ENCODE data around the gene TUBB6. TPM values are rescaled to one million over a fixed set of nuclear protein-coding genes. Genes with fewer than 3 reads are reported as not detected.
A peak's percentile ranks its signal among the peaks of the same experiment; 100 is the strongest.

TUBB6 gene
- total RNA-seq, 1 donor from 2014 or later = 155 TPM

DNA sequence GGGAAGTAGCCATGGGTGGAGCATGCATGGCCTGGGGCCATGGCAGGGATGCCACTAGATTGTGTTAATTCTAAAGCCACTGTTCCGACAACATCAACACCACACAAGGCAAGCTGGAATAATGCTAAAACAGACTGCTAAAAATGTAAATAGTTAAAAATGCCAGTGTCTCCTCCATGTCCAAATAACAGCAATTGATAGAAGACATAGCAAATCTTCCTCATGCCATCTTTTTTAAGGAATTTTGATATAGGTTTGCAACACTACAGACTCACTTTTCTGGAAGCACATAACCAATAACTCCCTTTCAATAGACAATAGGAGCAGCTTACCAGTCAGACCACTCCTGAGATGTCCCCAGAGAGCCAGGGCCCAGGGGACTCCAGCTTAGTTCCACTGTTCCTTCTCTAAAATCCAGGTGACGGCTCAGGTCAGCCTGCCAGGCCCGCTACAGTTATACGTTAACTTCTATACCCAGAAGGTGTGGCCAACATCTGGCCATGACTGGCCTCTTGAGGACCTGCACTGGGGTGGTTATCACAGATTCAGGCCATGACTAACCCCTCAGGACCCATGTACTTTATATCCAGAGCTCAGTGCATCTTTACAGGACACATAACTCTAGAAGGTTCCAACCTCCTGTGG lies 20.3 kb downstream of the TUBB6 start:
- DNase-seq (ENCODE audit: low spot score) = peak; percentile 49
- intact Hi-C loops (cut with DNase I) = loop anchor here (5.0 kb wide), 1 partner anchor 44 kb away; no protein-coding TSS in a partner anchor

DNA sequence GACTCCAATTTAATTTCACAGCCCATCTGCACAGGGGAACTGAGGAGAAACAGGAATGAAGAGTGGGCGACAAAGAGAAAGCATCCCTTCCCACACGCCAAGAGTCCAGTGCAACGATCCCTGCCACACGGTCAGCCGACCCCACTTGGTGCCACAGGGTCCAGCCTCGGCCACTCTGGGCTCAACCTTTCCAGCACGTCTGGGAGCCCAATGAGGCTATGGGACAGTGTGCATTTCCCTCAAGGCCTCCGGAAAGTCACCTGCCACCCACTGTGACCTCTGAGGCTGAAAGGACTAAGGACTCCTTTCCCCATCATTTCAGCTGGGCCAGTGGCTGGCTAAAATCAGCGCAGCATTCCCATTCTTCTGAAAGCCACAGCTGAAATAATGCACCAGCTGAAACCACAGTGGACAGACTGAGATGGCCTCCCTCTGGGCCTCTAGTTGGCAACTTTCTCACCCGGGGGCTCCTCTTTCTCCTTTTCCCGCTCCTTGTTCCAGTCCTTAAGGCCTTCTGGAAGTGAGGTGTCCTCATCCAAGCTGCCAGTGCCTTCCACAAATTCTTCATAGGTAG lies 21.2 kb downstream of the TUBB6 start:
- intact Hi-C loops (cut with DNase I) = loop anchor here (5.0 kb wide), 1 partner anchor 43 kb away; no protein-coding TSS in a partner anchor
- peak; percentile 55 for DNase-seq (ENCODE audit: low spot score)

DNA sequence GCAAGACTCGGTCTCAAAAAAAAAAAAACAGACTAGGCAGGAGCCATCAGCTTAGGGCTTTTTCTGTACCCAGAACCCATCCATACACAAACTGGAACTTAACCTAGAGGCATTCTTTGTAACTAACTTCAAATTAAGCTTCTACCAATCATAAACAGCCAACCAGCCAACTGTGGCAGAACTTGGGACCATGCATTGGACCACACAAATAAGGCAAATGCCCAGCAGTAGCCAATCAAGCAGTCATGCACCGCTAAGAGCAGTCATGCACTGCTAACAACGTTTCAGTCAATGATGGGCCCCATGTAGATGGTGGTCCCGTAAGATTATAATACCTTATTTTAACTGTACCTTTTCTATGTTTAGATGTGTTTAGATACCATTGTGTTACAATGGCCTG lies 22.7 kb downstream of the TUBB6 start:
- intact Hi-C loops (cut with DNase I) = no loop called here
- DNase-seq (ENCODE audit: low spot score) = no peak

- intact Hi-C loops (cut with DNase I) = no loop called here
- DNase-seq (ENCODE audit: low spot score) = peak; percentile 51
Measured at GRCh38 chr18:12333506-12334290, 25.7 kb downstream of the TUBB6 start.

- intact Hi-C loops (cut with DNase I) = no loop called here
- peak; percentile 31 for DNase-seq (ENCODE audit: low spot score)
Measured at GRCh38 chr18:12334366-12334808, 26.3 kb downstream of the TUBB6 start.

- DNase-seq (ENCODE audit: low spot score) = no peak
- intact Hi-C loops (cut with DNase I) = loop anchor here (5.0 kb wide), 1 partner anchor 42 kb away; the partner anchor contains the start of gene AFG3L2
Measured at GRCh38 chr18:12334863-12335262, 26.8 kb downstream of the TUBB6 start.

- intact Hi-C loops (cut with DNase I) = loop anchor here (5.0 kb wide), 1 partner anchor 42 kb away; the partner anchor contains the start of gene AFG3L2
- DNase-seq (ENCODE audit: low spot score) = no peak
Measured at GRCh38 chr18:12335503-12335902, 27.5 kb downstream of the TUBB6 start.

DNA sequence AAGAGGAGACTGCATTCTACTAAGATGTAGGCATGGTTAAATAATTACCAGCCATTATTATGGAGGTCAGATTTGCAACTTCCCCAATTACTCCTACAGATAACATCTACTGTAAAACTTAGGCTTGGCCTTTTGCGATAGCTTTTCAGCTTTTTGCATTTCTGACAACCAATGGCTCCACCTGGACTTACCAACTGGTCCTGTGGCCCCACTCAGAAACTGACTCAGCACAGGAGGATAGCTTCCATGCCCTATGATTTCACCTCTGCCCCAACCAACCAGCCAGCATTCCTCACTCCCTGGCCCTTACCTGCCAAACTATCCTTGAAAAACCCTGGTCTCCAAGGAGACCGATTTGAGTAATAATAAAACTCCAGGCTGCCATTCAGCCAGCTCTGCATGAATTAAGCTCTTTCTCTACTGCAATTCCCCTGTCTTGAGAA lies 28.2 kb downstream of the TUBB6 start:
- intact Hi-C loops (cut with DNase I) = loop anchor here (5.0 kb wide), 1 partner anchor 41 kb away; the partner anchor contains the start of gene AFG3L2
- DNase-seq (ENCODE audit: low spot score) = no peak

DNA sequence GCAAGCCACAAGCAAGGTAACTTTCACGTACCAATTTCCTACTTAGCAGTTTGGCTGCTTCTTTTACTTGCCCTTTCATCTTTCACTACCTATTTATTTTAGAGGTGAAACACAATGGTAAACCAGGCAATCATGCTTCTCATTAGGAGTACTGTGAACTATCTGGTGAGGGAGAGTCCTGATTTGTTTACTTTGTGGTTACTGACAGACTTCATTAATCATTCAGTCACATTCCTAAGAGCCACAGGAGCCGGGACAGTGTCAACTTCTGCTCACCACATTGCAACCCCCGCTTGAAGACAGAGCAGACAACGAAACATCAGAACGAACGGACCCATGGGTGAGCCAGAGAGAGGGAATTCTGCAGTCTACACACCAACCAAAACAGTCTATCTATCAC lies 28.8 kb downstream of the TUBB6 start:
- DNase-seq (ENCODE audit: low spot score) = no peak
- intact Hi-C loops (cut with DNase I) = loop anchor here (5.0 kb wide), 1 partner anchor 40 kb away; the partner anchor contains the start of gene AFG3L2

DNA sequence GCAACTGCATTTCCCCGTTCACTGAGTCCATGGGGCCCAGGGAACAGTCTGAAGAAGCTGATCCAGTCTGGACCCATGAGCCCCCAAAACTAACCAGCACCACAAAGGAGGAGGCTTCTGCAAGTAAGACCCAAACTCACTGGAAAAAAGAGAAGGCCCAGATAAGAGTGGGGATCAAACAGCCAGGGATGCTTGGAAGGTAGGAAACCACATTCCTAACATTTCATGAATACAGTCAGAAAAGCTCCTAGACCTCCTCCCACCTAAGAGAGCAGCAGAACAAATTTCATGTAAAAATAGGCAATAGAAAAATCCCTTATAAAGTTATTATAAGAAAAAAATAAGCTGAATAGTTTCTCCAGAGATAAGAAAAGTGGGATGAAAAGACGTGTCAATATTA lies 30.3 kb downstream of the TUBB6 start:
- no peak for DNase-seq (ENCODE audit: low spot score)
- intact Hi-C loops (cut with DNase I) = loop anchor here (5.0 kb wide), 1 partner anchor 39 kb away; the partner anchor contains the start of gene AFG3L2

- intact Hi-C loops (cut with DNase I) = no loop called here
- DNase-seq (ENCODE audit: low spot score) = no peak
Measured at GRCh38 chr18:12340945-12341660, 33.1 kb downstream of the TUBB6 start.

GRCh38 chr18:12342661-12343060 lies 34.6 kb downstream of the TUBB6 start:
- no peak for DNase-seq (ENCODE audit: low spot score)
- intact Hi-C loops (cut with DNase I) = no loop called here

GRCh38 chr18:12345491-12346239 lies 37.6 kb downstream of the TUBB6 start:
- DNase-seq (ENCODE audit: low spot score) = peak; percentile 38
- intact Hi-C loops (cut with DNase I) = no loop called here

DNA sequence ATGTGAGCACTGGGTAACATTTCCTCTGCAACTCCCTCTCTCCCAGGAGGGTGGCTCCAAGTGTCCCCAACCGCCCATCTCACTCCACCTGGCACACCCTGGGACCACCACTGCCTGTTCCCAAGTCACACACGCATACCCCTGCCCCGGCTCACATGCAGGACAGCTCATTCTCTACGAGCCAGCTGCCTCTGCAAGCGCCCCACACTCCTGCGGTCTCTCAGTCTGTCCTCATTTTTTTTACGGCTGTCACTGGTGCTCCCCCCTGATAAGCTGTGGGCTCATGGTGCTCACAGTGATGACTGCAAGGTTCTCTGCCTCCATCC lies 38.2 kb downstream of the TUBB6 start:
- intact Hi-C loops (cut with DNase I) = no loop called here
- peak; percentile 22 for DNase-seq (ENCODE audit: low spot score)

DNA sequence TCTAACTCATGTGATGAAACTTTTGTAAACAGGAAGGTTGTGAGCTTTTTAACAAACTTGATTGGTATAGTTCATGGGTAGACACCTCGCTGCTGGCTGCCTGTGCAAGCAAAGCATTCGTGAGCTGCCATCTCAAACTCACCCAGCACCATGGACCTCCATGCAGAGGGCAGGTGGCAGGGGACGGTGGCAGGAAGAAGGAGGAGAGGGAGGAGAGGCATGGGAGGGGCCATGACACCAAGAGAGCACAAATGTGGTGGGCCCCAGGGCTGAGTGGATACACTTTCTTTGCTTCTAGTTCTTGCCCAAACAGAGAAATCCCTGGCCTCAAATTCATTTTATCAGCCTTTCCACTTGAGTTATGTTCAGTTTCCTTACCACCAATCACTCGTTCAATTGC lies 39.9 kb downstream of the TUBB6 start:
- no peak for DNase-seq (ENCODE audit: low spot score)
- intact Hi-C loops (cut with DNase I) = no loop called here

GRCh38 chr18:12352188-12352587 lies 44.1 kb downstream of the TUBB6 start:
- intact Hi-C loops (cut with DNase I) = no loop called here
- DNase-seq (ENCODE audit: low spot score) = no peak

GRCh38 chr18:12359515-12359927 lies 51.5 kb downstream of the TUBB6 start:
- intact Hi-C loops (cut with DNase I) = no loop called here
- no peak for DNase-seq (ENCODE audit: low spot score)

DNA sequence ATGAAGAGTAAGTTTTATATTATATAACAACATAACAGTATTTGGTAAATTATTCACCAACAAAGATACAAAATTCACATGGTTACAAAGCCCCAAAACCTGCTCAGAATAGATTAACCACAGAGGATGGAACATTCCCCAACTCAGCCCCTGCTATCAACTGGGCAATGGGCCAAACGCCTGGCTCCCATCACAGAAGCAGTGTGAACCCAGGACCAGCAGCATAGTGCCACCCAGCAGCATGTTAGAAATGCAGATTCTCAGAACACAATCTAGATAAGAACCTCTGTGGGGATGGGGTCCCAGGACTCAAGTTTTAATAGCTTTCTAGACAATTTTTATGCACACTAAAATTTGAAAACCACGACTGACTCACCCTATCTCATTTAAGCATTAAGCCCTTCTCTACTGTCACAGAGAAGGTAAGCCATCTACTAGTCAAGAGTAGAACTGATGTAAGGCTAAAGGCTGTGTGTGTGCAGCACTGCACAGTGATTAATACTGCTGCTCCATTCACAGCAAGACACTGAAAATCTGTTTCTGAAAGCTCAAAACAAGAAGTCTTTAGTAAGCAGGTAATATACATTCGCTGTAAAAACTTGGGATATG lies 53.8 kb downstream of the TUBB6 start:
- intact Hi-C loops (cut with DNase I) = loop anchor here (1.0 kb wide), 1 partner anchor 23 kb away; no protein-coding TSS in a partner anchor
- DNase-seq (ENCODE audit: low spot score) = no peak
